HepG2 (cell line): ENCODE measurements around the gene VPS9D1. TPM values are rescaled to one million over a fixed set of nuclear protein-coding genes. Genes with fewer than 3 reads are reported as not detected.

Source experiments
- CREB1 ChIP-seq, 2 experiments: fragments of 450-650 bp in 1 of 2; IDR thresholded peaks; 2 replicates each; pipeline ENCODE4 v1.6.1; 2016 to 2017; ENCODE audit warnings: control low read depth in 1 of 2, mild to moderate bottlenecking in 1 of 2, missing compliant biosample characterization in 1 of 2, missing genetic modification characterization in 1 of 2
- CREBL2 ChIP-seq: sonication (generic); formaldehyde crosslinking; IDR thresholded peaks from 2 replicates; pipeline ENCODE4 v1.8.1; 2023; ENCODE audit warnings: missing genetic modification reagents, mild to moderate bottlenecking, borderline replicate concordance
- ELF4 ChIP-seq: sonication (generic); formaldehyde crosslinking; IDR thresholded peaks from 2 replicates; pipeline ENCODE4 v1.5.0; 2020; ENCODE audit warnings: missing genetic modification reagents, mild to moderate bottlenecking, moderate library complexity, borderline replicate concordance
- FLYWCH1 ChIP-seq: sonication (generic); formaldehyde crosslinking; IDR thresholded peaks from 2 replicates; pipeline ENCODE4 v1.8.1; 2023; ENCODE audit warnings: mild to moderate bottlenecking, missing genetic modification reagents
- HDAC2 ChIP-seq: sonication (generic); formaldehyde crosslinking; IDR thresholded peaks from 2 replicates; pipeline ENCODE4 v1.4.0; 2020; ENCODE audit warnings: missing genetic modification reagents
- HNRNPL ChIP-seq: fragments of 200-400 bp; formaldehyde crosslinking; IDR thresholded peaks from 2 replicates; pipeline ENCODE4 v1.6.1; 2017; ENCODE audit warnings: mild to moderate bottlenecking, low read depth, low read length
- HNRNPUL1 ChIP-seq: fragments of 200-400 bp; formaldehyde crosslinking; IDR thresholded peaks from 2 replicates; pipeline ENCODE4 v1.6.1; 2017; ENCODE audit warnings: low read depth, mild to moderate bottlenecking, low read length, moderate library complexity
- LCORL ChIP-seq, 2 experiments: fragments of 450-650 bp in 1 of 2; sonication (generic) in 1 of 2; formaldehyde crosslinking in 1 of 2; IDR thresholded peaks; 2 replicates each; pipeline versions ENCODE4 v1.5.0 to v1.6.1; 2017 to 2020; ENCODE audit warnings: antibody characterized with exemption in 1 of 2, missing genetic modification reagents in 1 of 2
- MBNL3 ChIP-seq: fragments of 250-450 bp; sonication (Bioruptor Pico); conservative IDR thresholded peaks from 2 replicates; pipeline ENCODE4 v1.8.0; 2022; ENCODE audit warnings: mild to moderate bottlenecking, inconsistent platforms
- MLX ChIP-seq: IDR thresholded peaks from 2 replicates; pipeline ENCODE4 v1.6.1; 2016
- MXD3 ChIP-seq: IDR thresholded peaks from 2 replicates; pipeline ENCODE4 v1.6.1; 2016; ENCODE audit warnings: mild to moderate bottlenecking, missing biosample characterization, missing genetic modification reagents
- PRDM15 ChIP-seq: sonication (generic); formaldehyde crosslinking; IDR thresholded peaks from 2 replicates; pipeline ENCODE4 v1.4.0; 2020; ENCODE audit warnings: missing genetic modification reagents
- RARG ChIP-seq: sonication (generic); formaldehyde crosslinking; IDR thresholded peaks from 2 replicates; pipeline ENCODE4 v1.4.0; 2020; ENCODE audit warnings: low read depth, mild to moderate bottlenecking, missing genetic modification reagents
- RNF2 ChIP-seq: fragments of 450-650 bp; conservative IDR thresholded peaks from 2 replicates; pipeline ENCODE4 v1.6.1; 2016; ENCODE audit warnings: low read depth
- SP5 ChIP-seq: IDR thresholded peaks from 2 replicates; pipeline ENCODE4 v1.6.1; 2016; ENCODE audit warnings: low read depth, borderline replicate concordance
- SUZ12 ChIP-seq: fragments of 150-350 bp; IDR thresholded peaks from 2 replicates; pipeline ENCODE4 v1.6.1; 2014; ENCODE audit warnings: low read depth, low read length
- TAF15 ChIP-seq: fragments of 200-400 bp; formaldehyde crosslinking; IDR thresholded peaks from one replicate; pipeline ENCODE4 v1.6.1; 2018; ENCODE audit warnings: mild to moderate bottlenecking, low read depth, low read length; ENCODE audit not compliant: poor library complexity, severe bottlenecking
- ZNF136 ChIP-seq: sonication (generic); formaldehyde crosslinking; IDR thresholded peaks from 2 replicates; pipeline ENCODE4 v1.8.1; 2022; ENCODE audit warnings: low read depth, mild to moderate bottlenecking, moderate library complexity, missing genetic modification reagents
- ZNF501 ChIP-seq: sonication (generic); formaldehyde crosslinking; IDR thresholded peaks from 2 replicates; pipeline ENCODE4 v1.5.1; 2020; ENCODE audit warnings: mild to moderate bottlenecking, moderate library complexity, missing genetic modification reagents
- ZNF503 ChIP-seq: sonication (generic); formaldehyde crosslinking; IDR thresholded peaks from 2 replicates; pipeline ENCODE4 v1.4.0; 2020; ENCODE audit warnings: missing genetic modification reagents
- ZNF691 ChIP-seq: sonication (generic); formaldehyde crosslinking; IDR thresholded peaks from 2 replicates; pipeline ENCODE4 v1.4.0; 2020; ENCODE audit warnings: missing genetic modification reagents, low read depth, mild to moderate bottlenecking, borderline replicate concordance
- ZNF773 ChIP-seq: sonication (generic); formaldehyde crosslinking; IDR thresholded peaks from 2 replicates; pipeline ENCODE4 v1.4.0; 2020; ENCODE audit warnings: missing genetic modification reagents, borderline replicate concordance
- polyA plus RNA-seq, 8 experiments: library from polyadenylated mRNA; depleted of rRNA in 3 of 8; stranded (reverse) in 7 of 8; unstranded in 1 of 8; fragments of >200 nt; fragmentation: Illumina TruSeq in 4 of 8; extraction: Trizol in 4 of 8; gene quantifications; 2 replicates each; pipeline versions ENCODE4 v1.2.1 to v1.2.3, GENCODE V29; 2011 to 2016; ENCODE audit warnings: low read depth in 4 of 8, missing spikeins in 1 of 8, mixed read lengths in 1 of 8; ENCODE audit not compliant: insufficient read depth in 1 of 8
- total RNA-seq, 5 experiments: library from RNA; depleted of rRNA; stranded (reverse); fragments of >200 nt; fragmentation: Illumina TruSeq; extraction: Trizol; gene quantifications; 2 replicates each; pipeline ENCODE4 v1.2.3, GENCODE V29; 2016; ENCODE audit warnings: low read depth in 1 of 5

Gene VPS9D1
- total and polyA plus RNA-seq, 2 of the 13 experiments (the other 11 are each of a cell fraction or from before 2014, with no cell fraction given) = 10.1 to 13.2 TPM

GRCh38 chr16:89700100-89700648, 20.5 kb downstream of the VPS9D1 start (continued):
- TF ChIP-seq PRDM15 (no peak), SP5 (CRISPR knock-in tag) (peak; percentile 97), CREB1 (IDR thresholded peaks at IDR 0.05) (peak; percentile 100), CREB1 (CRISPR knock-in tag; IDR thresholded peaks at IDR 0.05) (no peak; the same call in 1 of the 2 replicates), HNRNPL (peak; percentile 81), ZNF503 (no peak), MXD3 (CRISPR knock-in tag) (peak; percentile 79), CREBL2 (CRISPR knock-in tag) (no peak), FLYWCH1 (CRISPR knock-in tag) (no peak), ELF4 (no peak; the same call in 1 of the 2 replicates), ZNF136 (CRISPR knock-in tag) (no peak), SUZ12 (no peak), ZNF773 (no peak), MBNL3 (CRISPR knock-in tag) (no peak), MLX (peak; percentile 73), LCORL (IDR thresholded peaks at IDR 0.05) (no peak), LCORL (CRISPR knock-in tag; IDR thresholded peaks at IDR 0.05) (peak; percentile 98), TAF15 (no peak), ZNF691 (CRISPR knock-in tag) (no peak; the same call in 1 of the 2 replicates), RARG (CRISPR knock-in tag) (no peak), HDAC2 (peak; percentile 91), RNF2 (no peak), ZNF501 (peak; percentile 94; the same call in 1 of the 2 replicates), HNRNPUL1 (no peak)
